Coronary artery (tissue), 2 donors: ENCODE results near the gene GRID1.

Source experiments
- DNase-seq: peaks from one replicate; pipeline ENCODE4 v3.0.0-alpha.2; 2017; ENCODE audit warnings: low spot score
- H3K27ac ChIP-seq, 2 donors: fragments of 200-600 bp; sonication (generic); one replicate each; pipeline ENCODE4 v1.5.1; 2016 to 2019
- H3K4me3 ChIP-seq: fragments of 200-600 bp; sonication (generic); 2 replicates; pipeline ENCODE4 v1.5.1; 2016; ENCODE audit warnings: mild to moderate bottlenecking, moderate library complexity
- TF ChIP-seq, protein P1 (sequence below): fragments of 200-600 bp; sonication (generic); IDR thresholded peaks from one replicate; pipeline ENCODE4 v1.5.1; 2019; ENCODE audit warnings: antibody characterized with exemption

The GRID1 gene

DNA sequence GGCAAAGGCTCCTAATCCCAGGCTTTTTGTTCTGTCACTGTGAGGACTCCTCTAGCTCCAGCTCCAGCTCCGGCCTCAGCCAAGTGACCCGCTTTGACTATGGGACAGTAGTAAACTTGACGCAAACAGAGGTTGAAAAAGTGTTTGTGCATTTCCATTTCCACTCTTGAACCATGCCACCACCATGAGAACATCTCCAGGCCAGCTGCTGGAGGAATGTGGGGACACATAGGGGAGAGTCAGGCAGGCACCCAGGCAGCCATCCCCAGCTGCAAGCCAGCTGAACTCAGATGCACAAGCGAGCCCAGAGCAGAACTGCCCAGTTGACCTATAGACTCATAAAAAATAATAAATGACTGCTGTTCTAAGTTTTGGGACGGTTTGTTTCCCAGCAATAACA lies 224.7 kb downstream of the GRID1 start:
- TF ChIP-seq, protein P1, sequence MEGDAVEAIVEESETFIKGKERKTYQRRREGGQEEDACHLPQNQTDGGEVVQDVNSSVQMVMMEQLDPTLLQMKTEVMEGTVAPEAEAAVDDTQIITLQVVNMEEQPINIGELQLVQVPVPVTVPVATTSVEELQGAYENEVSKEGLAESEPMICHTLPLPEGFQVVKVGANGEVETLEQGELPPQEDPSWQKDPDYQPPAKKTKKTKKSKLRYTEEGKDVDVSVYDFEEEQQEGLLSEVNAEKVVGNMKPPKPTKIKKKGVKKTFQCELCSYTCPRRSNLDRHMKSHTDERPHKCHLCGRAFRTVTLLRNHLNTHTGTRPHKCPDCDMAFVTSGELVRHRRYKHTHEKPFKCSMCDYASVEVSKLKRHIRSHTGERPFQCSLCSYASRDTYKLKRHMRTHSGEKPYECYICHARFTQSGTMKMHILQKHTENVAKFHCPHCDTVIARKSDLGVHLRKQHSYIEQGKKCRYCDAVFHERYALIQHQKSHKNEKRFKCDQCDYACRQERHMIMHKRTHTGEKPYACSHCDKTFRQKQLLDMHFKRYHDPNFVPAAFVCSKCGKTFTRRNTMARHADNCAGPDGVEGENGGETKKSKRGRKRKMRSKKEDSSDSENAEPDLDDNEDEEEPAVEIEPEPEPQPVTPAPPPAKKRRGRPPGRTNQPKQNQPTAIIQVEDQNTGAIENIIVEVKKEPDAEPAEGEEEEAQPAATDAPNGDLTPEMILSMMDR: no peak
- no peak for DNase-seq
- H3K27ac ChIP-seq: no peak overlapping the region
- no peak overlapping the region for H3K4me3 ChIP-seq

- H3K4me3 ChIP-seq: no peak overlapping the region
- DNase-seq: no peak
- no peak overlapping the region for H3K27ac ChIP-seq
- TF ChIP-seq, protein P1: no peak
These were observed 227.4 kb downstream of the GRID1 start for GRCh38 chr10:86139066-86139657.

GRCh38 chr10:86138551-86139065 lies 228.0 kb downstream of the GRID1 start:
- TF ChIP-seq, protein P1: no peak
- Histone ChIP-seq H3K27ac (no peak overlapping the region), H3K4me3 (no peak overlapping the region)
- no peak for DNase-seq

DNA sequence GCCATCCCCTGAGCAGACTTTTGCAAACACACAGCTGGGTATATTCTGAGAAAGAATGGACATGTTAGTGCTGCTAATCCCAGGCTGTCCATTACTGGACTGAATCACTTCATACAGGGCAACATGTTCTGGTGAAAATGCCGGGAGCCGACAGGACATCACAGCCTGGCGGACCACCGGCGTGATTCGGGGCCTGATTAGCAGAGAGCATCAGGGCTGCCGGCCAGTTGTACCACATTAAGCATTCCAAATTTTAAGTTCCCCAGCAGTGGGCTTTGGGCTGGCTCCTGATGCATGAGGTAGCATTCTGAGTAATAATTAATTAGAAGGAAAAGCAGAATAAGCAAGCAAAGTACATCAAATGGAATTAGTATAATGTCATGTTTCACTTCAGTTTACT lies 229.0 kb downstream of the GRID1 start:
- Histone ChIP-seq H3K27ac (no peak overlapping the region), H3K4me3 (no peak overlapping the region)
- TF ChIP-seq, protein P1: no peak
- DNase-seq: no peak

GRCh38 chr10:86136934-86137333 lies 229.7 kb downstream of the GRID1 start:
- H3K4me3 ChIP-seq: no peak overlapping the region
- no peak overlapping the region for H3K27ac ChIP-seq
- TF ChIP-seq, protein P1: no peak
- no peak for DNase-seq

DNA sequence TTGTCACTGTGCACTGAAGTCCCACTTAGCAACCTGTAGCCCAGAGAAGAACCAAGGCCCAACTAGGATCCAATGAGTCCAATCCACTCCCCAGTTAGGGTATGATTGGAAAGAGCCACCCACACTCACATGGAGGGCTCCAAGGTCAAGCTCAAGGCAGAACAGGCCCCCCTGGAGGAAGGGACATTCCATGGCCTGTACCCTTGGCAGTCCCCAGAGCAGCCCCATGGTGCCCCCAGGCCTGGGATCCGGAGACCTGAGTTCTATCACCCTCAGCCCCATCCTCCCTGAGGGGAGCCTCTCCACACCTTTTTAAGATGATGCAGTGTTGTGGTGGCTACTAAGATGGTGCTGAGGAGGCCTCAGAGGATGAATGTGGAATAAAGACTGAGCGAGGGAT lies 231.4 kb downstream of the GRID1 start:
- no peak overlapping the region for H3K27ac ChIP-seq
- TF ChIP-seq, protein P1: no peak
- H3K4me3 ChIP-seq: no peak overlapping the region
- no peak for DNase-seq

- DNase-seq: no peak
- no peak overlapping the region for H3K4me3 ChIP-seq
- TF ChIP-seq, protein P1: no peak
- no peak overlapping the region for H3K27ac ChIP-seq
These were observed 235.7 kb downstream of the GRID1 start for GRCh38 chr10:86130737-86131475.
